ENCODE results near the gene ADAM12.

Gene ADAM12

GRCh38 chr10:125964558-125964957, 423.7 kb downstream of the ADAM12 start:
- DNase-seq = no peak
